HFF-Myc (cell line): ENCODE results near the gene KCNAB2.

Experiments used
- DNase-seq: peaks from one replicate; pipeline ENCODE4 v3.0.0-alpha.2; 2011; ENCODE audit warnings: low read depth; ENCODE audit errors: extremely low read depth
- H3K4me3 ChIP-seq: replicated peaks from 2 replicates; pipeline ENCODE4 v1.5.1; 2011; ENCODE audit warnings: low read depth, mild to moderate bottlenecking, control low read depth, low read length
- TF ChIP-seq, protein P1 (sequence below): IDR thresholded peaks from 2 replicates; pipeline ENCODE4 v1.5.1; 2012; ENCODE audit warnings: mild to moderate bottlenecking, low read depth, low read length, control low read depth; ENCODE audit errors: missing control alignments

Gene KCNAB2

DNA sequence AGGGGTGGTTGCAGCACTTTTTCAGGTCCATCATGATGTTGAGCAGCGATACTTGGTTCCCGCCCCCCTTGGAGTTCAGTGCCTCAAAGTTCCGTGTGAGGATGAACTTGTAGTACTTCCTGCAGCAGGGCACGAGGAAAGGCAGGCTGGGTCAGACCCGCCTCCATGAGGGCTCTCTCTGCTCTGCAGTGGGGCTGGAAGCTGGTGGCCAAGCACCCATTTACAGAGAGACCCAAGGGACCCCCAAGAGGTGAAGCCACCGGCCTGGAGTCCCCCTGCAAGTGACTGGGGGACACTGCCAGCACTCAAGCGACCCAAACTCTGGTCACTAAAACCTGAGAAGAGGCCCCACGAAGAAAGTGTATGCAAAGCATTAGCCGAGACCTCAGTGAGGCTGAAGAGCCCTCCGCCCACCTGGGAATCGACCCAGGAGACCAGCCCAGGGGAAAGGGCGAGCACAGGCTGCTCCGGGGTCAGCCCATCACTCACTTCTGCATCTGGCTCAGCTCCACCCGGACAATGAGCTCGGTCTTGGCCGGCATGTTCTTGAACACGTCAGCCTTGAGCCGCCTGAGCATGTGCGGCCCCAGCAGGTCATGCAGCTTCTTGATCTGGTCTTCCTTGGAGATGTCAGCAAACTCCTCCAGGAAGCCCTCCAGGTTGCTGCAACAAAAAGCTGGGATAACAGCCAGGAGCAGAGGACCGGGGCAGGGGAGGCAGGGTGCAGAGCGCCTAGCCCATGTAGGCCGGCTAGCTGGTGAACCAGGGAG lies 89.2 kb downstream of the KCNAB2 start:
- TF ChIP-seq, protein P1, sequence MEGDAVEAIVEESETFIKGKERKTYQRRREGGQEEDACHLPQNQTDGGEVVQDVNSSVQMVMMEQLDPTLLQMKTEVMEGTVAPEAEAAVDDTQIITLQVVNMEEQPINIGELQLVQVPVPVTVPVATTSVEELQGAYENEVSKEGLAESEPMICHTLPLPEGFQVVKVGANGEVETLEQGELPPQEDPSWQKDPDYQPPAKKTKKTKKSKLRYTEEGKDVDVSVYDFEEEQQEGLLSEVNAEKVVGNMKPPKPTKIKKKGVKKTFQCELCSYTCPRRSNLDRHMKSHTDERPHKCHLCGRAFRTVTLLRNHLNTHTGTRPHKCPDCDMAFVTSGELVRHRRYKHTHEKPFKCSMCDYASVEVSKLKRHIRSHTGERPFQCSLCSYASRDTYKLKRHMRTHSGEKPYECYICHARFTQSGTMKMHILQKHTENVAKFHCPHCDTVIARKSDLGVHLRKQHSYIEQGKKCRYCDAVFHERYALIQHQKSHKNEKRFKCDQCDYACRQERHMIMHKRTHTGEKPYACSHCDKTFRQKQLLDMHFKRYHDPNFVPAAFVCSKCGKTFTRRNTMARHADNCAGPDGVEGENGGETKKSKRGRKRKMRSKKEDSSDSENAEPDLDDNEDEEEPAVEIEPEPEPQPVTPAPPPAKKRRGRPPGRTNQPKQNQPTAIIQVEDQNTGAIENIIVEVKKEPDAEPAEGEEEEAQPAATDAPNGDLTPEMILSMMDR = no peak
- H3K4me3 ChIP-seq = no peak overlapping the region
- DNase-seq = no peak

DNA sequence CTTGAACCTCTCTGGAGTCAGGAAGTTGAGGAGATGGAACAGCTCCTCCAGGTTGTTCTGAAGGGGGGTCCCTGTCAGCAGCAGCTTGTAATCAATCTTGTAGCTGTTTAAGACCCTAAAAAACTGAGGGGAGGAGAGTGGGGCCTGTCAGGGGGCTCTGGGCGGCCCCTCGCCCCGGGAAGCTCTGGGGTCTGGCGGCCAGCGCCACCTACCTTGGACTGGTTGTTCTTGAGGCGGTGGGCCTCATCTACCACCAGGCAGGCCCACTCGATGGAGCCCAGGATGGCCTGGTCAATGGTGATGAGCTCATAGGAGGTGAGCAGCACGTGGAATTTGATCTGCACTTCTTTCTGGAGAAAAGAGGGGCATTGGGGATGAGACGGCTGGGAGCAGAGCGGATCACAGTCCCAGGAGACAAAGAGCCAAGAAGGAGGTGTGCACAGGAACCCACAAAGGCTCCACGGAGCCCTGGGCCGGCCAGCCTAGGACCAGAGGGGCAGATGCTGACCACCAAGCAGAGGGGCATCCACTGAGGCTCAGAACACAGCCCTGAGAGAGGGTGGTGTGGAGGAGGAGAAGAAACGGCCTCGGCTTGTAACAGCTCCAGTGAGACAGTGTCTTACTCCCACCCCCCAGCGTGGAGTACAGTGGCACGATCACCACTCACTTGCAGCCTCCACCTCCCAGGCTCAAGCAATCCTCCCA lies 91.0 kb downstream of the KCNAB2 start:
- TF ChIP-seq, protein P1 = no peak
- DNase-seq = no peak
- no peak overlapping the region for H3K4me3 ChIP-seq

GRCh38 chr1:6137758-6138157 lies 92.1 kb downstream of the KCNAB2 start:
- H3K4me3 ChIP-seq = no peak overlapping the region
- no peak for DNase-seq
- TF ChIP-seq, protein P1 = no peak

DNA sequence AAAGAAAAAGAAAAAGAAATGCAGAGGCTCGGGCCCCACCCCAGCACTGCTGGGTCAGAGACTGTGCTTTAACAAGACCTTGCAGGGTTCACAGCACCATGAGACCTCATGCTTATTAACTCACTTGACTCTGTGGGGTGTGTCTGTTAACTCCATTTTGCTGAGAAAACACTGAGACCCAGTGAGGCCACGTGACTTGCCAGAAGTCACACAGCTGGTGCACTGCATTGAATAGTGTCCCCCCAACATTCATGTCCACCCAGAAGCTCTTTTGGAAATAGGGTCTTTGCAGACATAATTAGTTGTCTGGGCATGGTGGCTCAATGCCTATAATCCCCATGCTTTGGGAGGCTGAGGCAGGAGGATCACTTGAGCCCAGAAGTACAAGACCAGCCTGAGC lies 94.7 kb downstream of the KCNAB2 start:
- no peak overlapping the region for H3K4me3 ChIP-seq
- no peak for DNase-seq
- TF ChIP-seq, protein P1 = no peak

DNA sequence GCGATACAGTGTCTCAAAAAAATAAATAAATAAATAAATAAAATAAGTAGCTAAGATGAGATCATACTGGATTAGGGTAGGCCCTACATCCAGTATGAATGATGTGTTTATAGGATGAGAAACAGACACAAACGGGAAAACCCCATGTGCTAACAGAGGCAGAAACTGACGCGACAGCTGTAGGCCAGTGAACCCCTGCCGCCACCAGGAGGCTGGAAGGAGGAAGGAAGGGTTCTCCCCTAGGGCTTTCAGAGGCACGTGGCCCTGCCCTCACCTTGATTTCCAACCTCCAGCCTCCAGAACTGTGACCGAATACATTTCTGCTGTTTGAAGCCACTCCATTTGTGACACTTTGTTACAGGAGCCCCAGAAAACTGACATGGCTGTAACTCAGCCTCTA lies 95.9 kb downstream of the KCNAB2 start:
- peak; percentile 11 for DNase-seq
- TF ChIP-seq, protein P1 = peak; percentile 32
- H3K4me3 ChIP-seq = no peak overlapping the region

- no peak for DNase-seq
- TF ChIP-seq, protein P1 = no peak
- no peak overlapping the region for H3K4me3 ChIP-seq
Observed at GRCh38 chr1:6142036-6142621, 96.4 kb downstream of the KCNAB2 start.
